A673 (cell line): ENCODE results near the gene TSPAN15. TPM values are rescaled to one million over a fixed set of nuclear protein-coding genes. Genes with fewer than 3 reads are reported as not detected.

ENCODE experiments used
- BruUV-seq: library from RNA; stranded (reverse); fragments of 400-500 nt; replicated peaks from 2 replicates; lab custom pipeline; 2021; lab: Mats Ljungman, UMichigan
- CTCF ChIA-PET: fragments of 300-600 bp; sonication (Branson Sonifier 250); formaldehyde crosslinking; loops from one replicate; lab custom pipeline; 2022; ENCODE audit warnings: antibody characterized with exemption; lab: Charles Lee
- POLR2A ChIA-PET: fragments of 300-600 bp; sonication (Branson Sonifier 250); formaldehyde crosslinking; loops from one replicate; lab custom pipeline; 2022; ENCODE audit warnings: antibody characterized with exemption; ENCODE audit not compliant: low non-redundant PET; lab: Charles Lee
- DNase-seq: peaks from one replicate; pipeline ENCODE4 v3.0.0-alpha.2; 2015; ENCODE audit warnings: low spot score
- H3K27ac ChIP-seq: fragments of 200-600 bp; sonication (generic); 2 replicates; pipeline ENCODE4 v1.5.1; 2016; ENCODE audit warnings: mixed run types, low read depth, mild to moderate bottlenecking, mixed read lengths, antibody characterized with exemption, low read length; ENCODE audit not compliant: poor library complexity, severe bottlenecking
- H3K27me3 ChIP-seq: fragments of 200-600 bp; sonication (generic); replicated peaks from 2 replicates; pipeline ENCODE4 v1.6.1; 2017; ENCODE audit warnings: mixed run types, low read depth, mild to moderate bottlenecking, mixed read lengths, antibody characterized with exemption, low read length; ENCODE audit not compliant: insufficient read depth, poor library complexity
- H3K36me3 ChIP-seq: fragments of 200-600 bp; sonication (generic); 2 replicates; pipeline ENCODE4 v1.6.1; 2016; ENCODE audit warnings: mixed run types, mild to moderate bottlenecking, mixed read lengths, antibody characterized with exemption, low read length; ENCODE audit not compliant: insufficient read depth, poor library complexity, severe bottlenecking
- H3K4me1 ChIP-seq: fragments of 200-600 bp; sonication (generic); 2 replicates; pipeline ENCODE4 v1.6.1; 2017; ENCODE audit warnings: mixed run types, mild to moderate bottlenecking, mixed read lengths, antibody characterized with exemption, low read length; ENCODE audit not compliant: insufficient read depth, poor library complexity, severe bottlenecking
- H3K4me3 ChIP-seq: fragments of 200-600 bp; sonication (generic); 2 replicates; pipeline ENCODE4 v1.5.1; 2016; ENCODE audit warnings: low read depth, mixed run types, mild to moderate bottlenecking, mixed read lengths, low read length; ENCODE audit not compliant: poor library complexity, severe bottlenecking
- H3K9me3 ChIP-seq: fragments of 200-600 bp; sonication (generic); 2 replicates; pipeline ENCODE4 v1.6.1; 2016; ENCODE audit warnings: mixed run types, low read depth, mild to moderate bottlenecking, mixed read lengths, antibody characterized with exemption, low read length; ENCODE audit not compliant: poor library complexity, severe bottlenecking
- EZH2 ChIP-seq: fragments of 200-600 bp; sonication (generic); IDR thresholded peaks from 2 replicates; pipeline ENCODE4 v1.6.1; 2017; ENCODE audit warnings: borderline replicate concordance, low read depth, mild to moderate bottlenecking, mixed read lengths, antibody characterized with exemption, low read length; ENCODE audit not compliant: poor library complexity, severe bottlenecking
- intact Hi-C: fragments of 100-400 bp; cut with micrococcal nuclease; formaldehyde crosslinking; loops from one replicate; pipeline ENCODE4 v1.10.0; 2022; ENCODE audit not compliant: unreplicated experiment
- total RNA-seq: library from RNA; stranded (reverse); gene quantifications from 2 replicates; pipeline ENCODE4 v1.2.3, GENCODE V29; 2021
- TF ChIP-seq, protein P1 (sequence below): fragments of 300-800, 200-600 bp; sonication (generic); conservative IDR thresholded peaks from 2 replicates; pipeline ENCODE4 v1.5.1; 2017; ENCODE audit warnings: low read depth, mild to moderate bottlenecking, antibody characterized with exemption, low read length, moderate library complexity, mixed read lengths

The TSPAN15 gene
- total RNA-seq, 1 experiment from 2014 or later = 2.1 TPM

GRCh38 chr10:69538461-69538860 lies 87.2 kb downstream of the TSPAN15 start:
- Histone ChIP-seq H3K4me3 (no peak overlapping the region), H3K9me3 (peaks cover 6% of the 10 kb centered on the region), H3K27me3 (peaks cover 21% of the 10 kb centered on the region), H3K4me1 (no peaks in the 10 kb centered on the region), H3K27ac (no peak overlapping the region), H3K36me3 (no peaks in the 10 kb centered on the region)
- POLR2A ChIA-PET = no interaction called here
- DNase-seq = no peak
- TF ChIP-seq, protein P1, sequence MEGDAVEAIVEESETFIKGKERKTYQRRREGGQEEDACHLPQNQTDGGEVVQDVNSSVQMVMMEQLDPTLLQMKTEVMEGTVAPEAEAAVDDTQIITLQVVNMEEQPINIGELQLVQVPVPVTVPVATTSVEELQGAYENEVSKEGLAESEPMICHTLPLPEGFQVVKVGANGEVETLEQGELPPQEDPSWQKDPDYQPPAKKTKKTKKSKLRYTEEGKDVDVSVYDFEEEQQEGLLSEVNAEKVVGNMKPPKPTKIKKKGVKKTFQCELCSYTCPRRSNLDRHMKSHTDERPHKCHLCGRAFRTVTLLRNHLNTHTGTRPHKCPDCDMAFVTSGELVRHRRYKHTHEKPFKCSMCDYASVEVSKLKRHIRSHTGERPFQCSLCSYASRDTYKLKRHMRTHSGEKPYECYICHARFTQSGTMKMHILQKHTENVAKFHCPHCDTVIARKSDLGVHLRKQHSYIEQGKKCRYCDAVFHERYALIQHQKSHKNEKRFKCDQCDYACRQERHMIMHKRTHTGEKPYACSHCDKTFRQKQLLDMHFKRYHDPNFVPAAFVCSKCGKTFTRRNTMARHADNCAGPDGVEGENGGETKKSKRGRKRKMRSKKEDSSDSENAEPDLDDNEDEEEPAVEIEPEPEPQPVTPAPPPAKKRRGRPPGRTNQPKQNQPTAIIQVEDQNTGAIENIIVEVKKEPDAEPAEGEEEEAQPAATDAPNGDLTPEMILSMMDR = no peak
- TF ChIP-seq EZH2 = no peak
- BruUV-seq = no TSS peak
- intact Hi-C loops = no loop called here
- CTCF ChIA-PET = no interaction called here

DNA sequence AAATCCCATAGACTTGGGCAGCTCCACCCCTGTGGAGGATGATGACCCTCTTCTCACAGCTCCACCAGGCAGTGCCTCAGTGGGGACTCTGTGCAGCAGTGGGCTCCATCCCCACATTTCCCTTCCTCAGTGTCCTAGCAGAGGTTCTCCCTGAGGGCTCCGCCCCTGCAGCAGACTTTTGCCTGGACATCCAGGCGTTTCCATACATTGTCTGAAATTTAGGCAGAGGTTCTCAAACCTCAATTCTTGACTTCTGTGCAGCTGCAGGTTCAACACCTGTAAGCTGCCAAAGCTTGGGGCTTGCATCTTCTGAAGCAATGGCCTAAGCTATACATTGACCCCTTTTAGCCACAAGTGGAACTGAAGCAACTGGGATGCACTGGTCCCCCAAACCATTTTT lies 90.2 kb downstream of the TSPAN15 start:
- BruUV-seq = no TSS peak
- Histone ChIP-seq H3K36me3 (no peaks in the 10 kb centered on the region), H3K27me3 (peaks cover 3% of the 10 kb centered on the region)

GRCh38 chr10:69549959-69550358 lies 98.7 kb downstream of the TSPAN15 start:
- H3K4me3 ChIP-seq = no peak overlapping the region
- H3K4me1 ChIP-seq = no peaks in the 10 kb centered on the region
- ChIA-PET POLR2A (no interaction called here), CTCF (interaction anchor here (0.6 kb wide), 1 partner anchor 214 kb away, joined by 3 read pairs; no protein-coding TSS in a partner anchor)
- peaks cover 19% of the 10 kb centered on the region for H3K9me3 ChIP-seq
- no TSS peak for BruUV-seq
- intact Hi-C loops = no loop called here
- no peaks in the 10 kb centered on the region for H3K36me3 ChIP-seq
- peaks cover 16% of the 10 kb centered on the region for H3K27me3 ChIP-seq
- no peak for DNase-seq
- H3K27ac ChIP-seq = no peak overlapping the region
- TF ChIP-seq EZH2 = no peak
- TF ChIP-seq, protein P1 = no peak

More for the DNA sequence above, 90.2 kb downstream of the TSPAN15 start:
- TF ChIP-seq, protein P1 = no peak
- TF ChIP-seq EZH2 = no peak
- no peak for DNase-seq
- H3K4me1 ChIP-seq = no peaks in the 10 kb centered on the region
- ChIA-PET CTCF (no interaction called here), POLR2A (no interaction called here)
- no peak overlapping the region for H3K4me3 ChIP-seq
- no peak overlapping the region for H3K27ac ChIP-seq
- H3K9me3 ChIP-seq = peaks cover 6% of the 10 kb centered on the region
- intact Hi-C loops = no loop called here
